GM19397 (cell line): ENCODE measurements around the gene PIAS1.
A peak's percentile ranks its signal among the peaks of the same experiment; 100 is the strongest.
"Not testable (repeated sequence)": the region's sequence is repeated elsewhere in the genome, so short reads cannot be mapped to it uniquely, and the experiment has no call there.

Source experiments
- ATAC-seq: cut with Tn5 transposase; IDR thresholded peaks from one replicate; pipeline ENCODE4 v1.9.1; 2021; ENCODE audit warnings: mild to moderate bottlenecking, moderate library complexity; ENCODE audit not compliant: unreplicated experiment

PIAS1 gene

GRCh38 chr15:68213991-68214837 lies 160.1 kb downstream of the PIAS1 start:
- ATAC-seq: no peak

GRCh38 chr15:68214838-68215254 lies 160.7 kb downstream of the PIAS1 start:
- no peak for ATAC-seq

GRCh38 chr15:68217341-68217740 lies 163.2 kb downstream of the PIAS1 start:
- no peak for ATAC-seq

GRCh38 chr15:68218331-68218730 lies 164.2 kb downstream of the PIAS1 start:
- ATAC-seq: no peak

GRCh38 chr15:68218847-68219798 lies 165.0 kb downstream of the PIAS1 start:
- no peak for ATAC-seq

- no peak for ATAC-seq
Measured at GRCh38 chr15:68220489-68220888, 166.4 kb downstream of the PIAS1 start.

GRCh38 chr15:68220967-68221366 lies 166.9 kb downstream of the PIAS1 start:
- no peak for ATAC-seq

GRCh38 chr15:68221530-68222431 lies 167.7 kb downstream of the PIAS1 start:
- ATAC-seq: not testable (repeated sequence)

- ATAC-seq: not testable (repeated sequence)
Measured at GRCh38 chr15:68222432-68222743, 168.3 kb downstream of the PIAS1 start.

- ATAC-seq: no peak
Measured at GRCh38 chr15:68223171-68223570, 169.1 kb downstream of the PIAS1 start.

GRCh38 chr15:68224108-68224507 lies 170.0 kb downstream of the PIAS1 start:
- ATAC-seq: no peak

GRCh38 chr15:68224546-68225250 lies 170.6 kb downstream of the PIAS1 start:
- ATAC-seq: no peak

GRCh38 chr15:68225442-68225841 lies 171.3 kb downstream of the PIAS1 start:
- not testable (repeated sequence) for ATAC-seq

- ATAC-seq: no peak
Measured at GRCh38 chr15:68227643-68228142, 173.6 kb downstream of the PIAS1 start.

GRCh38 chr15:68228143-68228970 lies 174.2 kb downstream of the PIAS1 start:
- no peak for ATAC-seq

GRCh38 chr15:68228971-68229385 lies 174.9 kb downstream of the PIAS1 start:
- no peak for ATAC-seq

- peak; percentile 81 for ATAC-seq
Measured at GRCh38 chr15:68229386-68230156, 175.5 kb downstream of the PIAS1 start, which contains the start of gene CLN6. CLN6 (minus strand) TSS chr15:68229728; CDS start chr15:68229584, 144 bp downstream.
